ENCODE data around the gene MEGF11.

The MEGF11 gene

DNA sequence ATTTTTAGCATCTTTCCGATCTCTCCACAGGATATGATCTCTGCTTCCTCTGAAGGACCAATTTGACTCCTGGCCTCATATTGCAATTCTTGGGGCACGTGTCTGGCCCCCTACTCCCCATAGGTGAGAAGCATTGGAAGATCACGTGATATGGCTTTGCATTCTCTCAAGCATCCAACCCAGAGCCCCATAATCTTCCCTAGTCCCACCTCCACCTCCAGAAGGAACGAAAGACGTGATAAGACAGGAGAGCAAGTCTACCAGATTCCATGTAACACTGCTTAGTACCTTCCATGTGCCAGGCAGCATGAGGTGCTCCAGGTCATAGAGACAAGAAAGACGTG is 176.3 kb downstream of the MEGF11 start:
- TF ChIP-seq CREB5 (CRISPR knock-in tag; IDR thresholded peaks at IDR 0.05; ENCODE audit: low read depth) (no peak), SNAI2 (CRISPR knock-in tag; IDR thresholded peaks at IDR 0.05) (no peak), ZFP30 (CRISPR knock-in tag; IDR thresholded peaks at IDR 0.05) (no peak), ZNF8 (CRISPR knock-in tag; IDR thresholded peaks at IDR 0.05) (no peak), CSDC2 (CRISPR knock-in tag; IDR thresholded peaks at IDR 0.05) (no peak), OSR1 (CRISPR knock-in tag; IDR thresholded peaks at IDR 0.05) (no peak)
- ATAC-seq: no peak

DNA sequence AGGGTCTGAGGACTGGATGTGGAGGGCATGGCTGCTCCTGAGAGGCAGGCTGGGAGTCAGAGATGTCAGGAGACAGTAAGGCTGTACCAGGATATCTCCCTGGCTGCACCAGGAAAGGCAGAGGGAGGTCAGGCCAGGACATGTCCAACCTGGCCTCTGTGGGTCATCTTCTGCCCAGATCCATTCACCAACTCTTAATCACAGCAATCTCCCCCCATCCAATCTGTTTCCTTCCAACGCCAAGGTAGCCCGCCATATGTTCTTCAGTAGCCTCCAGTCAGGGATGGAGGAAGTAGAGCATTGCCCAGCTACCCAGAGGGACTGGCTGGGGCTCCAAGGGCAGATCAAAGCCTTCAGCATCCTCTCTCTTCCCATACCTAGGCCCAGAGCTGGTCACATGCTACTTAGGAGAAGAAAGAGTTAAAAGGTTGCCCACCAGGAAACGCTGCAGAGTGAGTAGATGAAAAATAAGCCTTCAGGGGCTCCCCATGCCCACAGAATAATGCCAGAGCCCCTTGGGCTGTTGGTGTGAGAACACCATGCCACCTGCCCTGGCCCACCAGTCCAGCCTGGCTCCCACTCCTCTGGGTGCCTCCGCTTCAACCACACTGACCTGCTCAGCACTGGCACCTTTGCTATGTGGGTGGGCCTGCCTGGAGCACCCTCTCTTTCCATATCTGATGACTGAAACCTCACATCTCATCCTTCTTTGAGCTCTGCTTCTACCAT is 176.8 kb downstream of the MEGF11 start:
- ATAC-seq: no peak
- no peak for TF ChIP-seq CSDC2 (CRISPR knock-in tag; IDR thresholded peaks at IDR 0.05)

GRCh38 chr15:66075947-66076346 is 177.6 kb downstream of the MEGF11 start:
- no peak for TF ChIP-seq BACH2 (CRISPR knock-in tag; IDR thresholded peaks at IDR 0.05; ENCODE audit: borderline replicate concordance)
- TF ChIP-seq ZNF565 (CRISPR knock-in tag; conservative IDR thresholded peaks at IDR 0.05; ENCODE audit: low read depth): no peak
- no peak for TF ChIP-seq OSR1 (CRISPR knock-in tag; IDR thresholded peaks at IDR 0.05)
- no peak for TF ChIP-seq CSRNP3 (CRISPR knock-in tag; IDR thresholded peaks at IDR 0.05)
- TF ChIP-seq TOX (CRISPR knock-in tag; IDR thresholded peaks at IDR 0.05; ENCODE audit: borderline replicate concordance): no peak
- TF ChIP-seq PPARA (CRISPR knock-in tag; IDR thresholded peaks at IDR 0.05; ENCODE audit: borderline replicate concordance): no peak
- TF ChIP-seq GLIS3 (CRISPR knock-in tag; IDR thresholded peaks at IDR 0.05): no peak
- TF ChIP-seq, protein P1, sequence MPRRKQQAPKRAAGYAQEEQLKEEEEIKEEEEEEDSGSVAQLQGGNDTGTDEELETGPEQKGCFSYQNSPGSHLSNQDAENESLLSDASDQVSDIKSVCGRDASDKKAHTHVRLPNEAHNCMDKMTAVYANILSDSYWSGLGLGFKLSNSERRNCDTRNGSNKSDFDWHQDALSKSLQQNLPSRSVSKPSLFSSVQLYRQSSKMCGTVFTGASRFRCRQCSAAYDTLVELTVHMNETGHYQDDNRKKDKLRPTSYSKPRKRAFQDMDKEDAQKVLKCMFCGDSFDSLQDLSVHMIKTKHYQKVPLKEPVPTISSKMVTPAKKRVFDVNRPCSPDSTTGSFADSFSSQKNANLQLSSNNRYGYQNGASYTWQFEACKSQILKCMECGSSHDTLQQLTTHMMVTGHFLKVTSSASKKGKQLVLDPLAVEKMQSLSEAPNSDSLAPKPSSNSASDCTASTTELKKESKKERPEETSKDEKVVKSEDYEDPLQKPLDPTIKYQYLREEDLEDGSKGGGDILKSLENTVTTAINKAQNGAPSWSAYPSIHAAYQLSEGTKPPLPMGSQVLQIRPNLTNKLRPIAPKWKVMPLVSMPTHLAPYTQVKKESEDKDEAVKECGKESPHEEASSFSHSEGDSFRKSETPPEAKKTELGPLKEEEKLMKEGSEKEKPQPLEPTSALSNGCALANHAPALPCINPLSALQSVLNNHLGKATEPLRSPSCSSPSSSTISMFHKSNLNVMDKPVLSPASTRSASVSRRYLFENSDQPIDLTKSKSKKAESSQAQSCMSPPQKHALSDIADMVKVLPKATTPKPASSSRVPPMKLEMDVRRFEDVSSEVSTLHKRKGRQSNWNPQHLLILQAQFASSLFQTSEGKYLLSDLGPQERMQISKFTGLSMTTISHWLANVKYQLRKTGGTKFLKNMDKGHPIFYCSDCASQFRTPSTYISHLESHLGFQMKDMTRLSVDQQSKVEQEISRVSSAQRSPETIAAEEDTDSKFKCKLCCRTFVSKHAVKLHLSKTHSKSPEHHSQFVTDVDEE (CRISPR knock-in tag; IDR thresholded peaks at IDR 0.05): no peak
- TF ChIP-seq ZNF70 (CRISPR knock-in tag; IDR thresholded peaks at IDR 0.05): no peak
- TF ChIP-seq RARB (CRISPR knock-in tag; IDR thresholded peaks at IDR 0.05): no peak
- TF ChIP-seq ZFP3 (CRISPR knock-in tag; IDR thresholded peaks at IDR 0.05): no peak
- no peak for TF ChIP-seq CSDC2 (CRISPR knock-in tag; IDR thresholded peaks at IDR 0.05)
- no peak for TF ChIP-seq CREB5 (CRISPR knock-in tag; IDR thresholded peaks at IDR 0.05; ENCODE audit: low read depth)
- no peak for TF ChIP-seq ISL1 (CRISPR knock-in tag; IDR thresholded peaks at IDR 0.05)
- TF ChIP-seq, protein P2, sequence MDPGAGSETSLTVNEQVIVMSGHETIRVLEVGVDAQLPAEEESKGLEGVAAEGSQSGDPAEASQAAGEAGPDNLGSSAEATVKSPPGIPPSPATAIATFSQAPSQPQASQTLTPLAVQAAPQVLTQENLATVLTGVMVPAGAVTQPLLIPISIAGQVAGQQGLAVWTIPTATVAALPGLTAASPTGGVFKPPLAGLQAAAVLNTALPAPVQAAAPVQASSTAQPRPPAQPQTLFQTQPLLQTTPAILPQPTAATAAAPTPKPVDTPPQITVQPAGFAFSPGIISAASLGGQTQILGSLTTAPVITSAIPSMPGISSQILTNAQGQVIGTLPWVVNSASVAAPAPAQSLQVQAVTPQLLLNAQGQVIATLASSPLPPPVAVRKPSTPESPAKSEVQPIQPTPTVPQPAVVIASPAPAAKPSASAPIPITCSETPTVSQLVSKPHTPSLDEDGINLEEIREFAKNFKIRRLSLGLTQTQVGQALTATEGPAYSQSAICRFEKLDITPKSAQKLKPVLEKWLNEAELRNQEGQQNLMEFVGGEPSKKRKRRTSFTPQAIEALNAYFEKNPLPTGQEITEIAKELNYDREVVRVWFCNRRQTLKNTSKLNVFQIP (CRISPR knock-in tag; IDR thresholded peaks at IDR 0.05; ENCODE audit: borderline replicate concordance, low read depth): no peak
- TF ChIP-seq ZC3H10 (CRISPR knock-in tag; IDR thresholded peaks at IDR 0.05): no peak
- TF ChIP-seq ZFP30 (CRISPR knock-in tag; IDR thresholded peaks at IDR 0.05): no peak
- no peak for TF ChIP-seq ZNF8 (CRISPR knock-in tag; IDR thresholded peaks at IDR 0.05)
- ATAC-seq: no peak
